Pericardium fibroblast (primary cell): Measurements from ENCODE around the gene TNFAIP1. TPM values are rescaled to one million over a fixed set of nuclear protein-coding genes. Genes with fewer than 3 reads are reported as not detected.

Experiments used
- total RNA-seq: library from RNA; depleted of rRNA; stranded (reverse); fragments of >200 nt; gene quantifications from 2 replicates; pipeline ENCODE4 v1.2.3, GENCODE V29; 2015

Gene TNFAIP1, protein sequence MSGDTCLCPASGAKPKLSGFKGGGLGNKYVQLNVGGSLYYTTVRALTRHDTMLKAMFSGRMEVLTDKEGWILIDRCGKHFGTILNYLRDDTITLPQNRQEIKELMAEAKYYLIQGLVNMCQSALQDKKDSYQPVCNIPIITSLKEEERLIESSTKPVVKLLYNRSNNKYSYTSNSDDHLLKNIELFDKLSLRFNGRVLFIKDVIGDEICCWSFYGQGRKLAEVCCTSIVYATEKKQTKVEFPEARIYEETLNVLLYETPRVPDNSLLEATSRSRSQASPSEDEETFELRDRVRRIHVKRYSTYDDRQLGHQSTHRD
- 26.9 and 42.0 TPM in 2 replicates for total RNA-seq

GRCh38 chr17:28335201-28335958, at the start of gene TNFAIP1, which contains the start of gene IFT20:
Gene TNFAIP1 (plus strand): TSS chr17:28335761. CDS start chr17:28339522, 3,761 bp downstream.
Gene IFT20 (minus strand): TSS chr17:28335472. CDS start chr17:28331985, 3,487 bp downstream.

DNA sequence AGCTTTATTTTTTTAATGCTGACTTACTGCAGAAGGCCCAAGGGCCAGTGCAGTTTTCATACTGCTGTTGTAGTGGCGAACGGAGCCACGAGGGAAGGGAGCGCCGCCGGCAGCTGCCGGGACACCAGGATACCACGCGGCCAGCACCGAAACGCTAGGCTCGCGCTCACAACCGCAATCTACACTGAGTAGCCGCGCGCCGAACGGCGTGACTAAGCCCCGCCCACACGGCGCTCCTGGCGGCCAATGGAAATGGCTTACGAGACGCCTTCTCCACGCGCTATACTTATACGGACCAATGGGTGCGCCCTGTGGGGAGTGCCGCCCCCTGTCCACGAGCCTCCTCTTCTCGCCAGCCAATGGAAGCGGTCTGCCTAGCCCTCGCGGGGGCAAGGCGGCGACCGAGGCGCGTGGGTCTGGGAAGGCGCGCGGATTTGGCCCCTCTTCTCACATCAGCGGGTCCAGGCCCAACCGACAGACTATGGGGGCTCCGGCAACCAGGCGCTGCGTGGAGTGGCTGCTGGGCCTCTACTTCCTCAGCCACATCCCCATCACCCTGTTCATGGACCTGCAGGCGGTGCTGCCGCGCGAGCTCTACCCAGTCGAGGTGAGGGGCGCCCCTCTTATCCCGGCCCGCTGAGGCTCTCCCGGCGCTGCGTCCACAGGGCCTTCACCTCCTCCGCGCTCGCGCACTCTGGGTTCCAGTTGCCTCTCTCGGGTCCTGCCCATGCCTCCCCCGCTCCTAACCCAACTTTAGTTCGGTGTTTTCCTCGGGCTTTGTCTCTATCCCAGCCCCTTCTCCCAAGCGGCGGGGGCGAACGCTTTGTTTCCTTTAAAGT, 16.6 kb upstream of the TNFAIP1 start, which contains the start of gene TMEM97:
TMEM97 (plus strand) TSS at position 442 of the 839 bp plus-strand sequence; CDS start at position 482, 40 bp downstream.

GRCh38 chr17:28357061-28357900, 21.7 kb downstream of the TNFAIP1 start, which contains the start of gene POLDIP2:
Gene POLDIP2 (minus strand): TSS chr17:28357527. CDS start chr17:28357448, 79 bp downstream.

GRCh38 chr17:28364665-28365363, 29.3 kb downstream of the TNFAIP1 start, which contains the start of gene SEBOX:
Gene SEBOX (minus strand): TSS chr17:28365199. CDS start chr17:28365151, 48 bp downstream.

GRCh38 chr17:28370035-28370743, 34.6 kb downstream of the TNFAIP1 start, which contains the start of gene VTN:
Gene VTN (minus strand): TSS chr17:28370307. CDS start chr17:28370203, 104 bp downstream.

GRCh38 chr17:28371245-28372202, 36.0 kb downstream of the TNFAIP1 start, which contains the start of gene SARM1:
Gene SARM1 (plus strand): TSS chr17:28371694. CDS start chr17:28372033, 339 bp downstream.

Other genes with a start within 250 kb of the TNFAIP1 start
- 21.5 and 22.5 TPM in 2 replicates for gene TMEM97, start 16.6 kb upstream of the TNFAIP1 start, total RNA-seq
- gene IFT20, start 289 bp upstream of the TNFAIP1 start, total RNA-seq, result 46.5 and 65.3 TPM in 2 replicates
- 70.8 and 80.8 TPM in 2 replicates for gene POLDIP2, start 21.8 kb downstream of the TNFAIP1 start, total RNA-seq
- gene SEBOX, start 29.4 kb downstream of the TNFAIP1 start, total RNA-seq, result not detected in 2 replicates
- 17.4 and 23.3 TPM in 2 replicates for gene VTN, start 34.5 kb downstream of the TNFAIP1 start, total RNA-seq
- 12.9 and 15.6 TPM in 2 replicates for gene SARM1, start 35.9 kb downstream of the TNFAIP1 start, total RNA-seq
- gene SLC46A1, start 70.5 kb downstream of the TNFAIP1 start, total RNA-seq, result 2.3 and 3.7 TPM in 2 replicates
- not detected in 2 replicates for gene SLC13A2, start 137.9 kb downstream of the TNFAIP1 start, total RNA-seq
- 0.12 TPM in 1 of 2 replicates, not detected in the other for gene FOXN1, start 170.6 kb downstream of the TNFAIP1 start, total RNA-seq
- 36.6 and 39.7 TPM in 2 replicates for gene UNC119, start 216.9 kb downstream of the TNFAIP1 start, total RNA-seq
- gene PIGS, start 235.8 kb downstream of the TNFAIP1 start, total RNA-seq, result 56.1 and 82.5 TPM in 2 replicates
- gene ALDOC, start 241.1 kb downstream of the TNFAIP1 start, total RNA-seq, result 69.6 and 136 TPM in 2 replicates